RWPE1 (cell line): ENCODE measurements around the gene RNF4.

Experiments
- CTCF ChIA-PET: fragments of 350-600 bp; sonication (Branson Sonifier 250); formaldehyde crosslinking; extraction: SDS; loops from one replicate; lab custom pipeline; 2021; lab: Yijun Ruan, JAX
- POLR2A ChIA-PET: fragments of 400-600 bp; formaldehyde crosslinking; extraction: SDS; loops from one replicate; lab custom pipeline; 2020; ENCODE audit warnings: antibody characterized with exemption; ENCODE audit not compliant: low non-redundant PET; lab: Yijun Ruan, JAX
- DNase-seq: peaks from one replicate; pipeline ENCODE4 v3.0.0; 2012; ENCODE audit warnings: low spot score
- H3K27ac ChIP-seq: fragments of 450-650 bp; 2 replicates; pipeline ENCODE4 v1.5.1; 2017
- CTCF ChIP-seq: fragments of 450-650 bp; conservative IDR thresholded peaks from 2 replicates; pipeline ENCODE4 v1.5.1; 2017; ENCODE audit warnings: low read depth, mild to moderate bottlenecking

Gene RNF4

GRCh38 chr4:2437475-2438215, 31.3 kb upstream of the RNF4 start:
- no peak for DNase-seq
- POLR2A ChIA-PET: no interaction called here
- H3K27ac ChIP-seq: no peak overlapping the region
- CTCF ChIA-PET: no interaction called here
- no peak for TF ChIP-seq CTCF

DNA sequence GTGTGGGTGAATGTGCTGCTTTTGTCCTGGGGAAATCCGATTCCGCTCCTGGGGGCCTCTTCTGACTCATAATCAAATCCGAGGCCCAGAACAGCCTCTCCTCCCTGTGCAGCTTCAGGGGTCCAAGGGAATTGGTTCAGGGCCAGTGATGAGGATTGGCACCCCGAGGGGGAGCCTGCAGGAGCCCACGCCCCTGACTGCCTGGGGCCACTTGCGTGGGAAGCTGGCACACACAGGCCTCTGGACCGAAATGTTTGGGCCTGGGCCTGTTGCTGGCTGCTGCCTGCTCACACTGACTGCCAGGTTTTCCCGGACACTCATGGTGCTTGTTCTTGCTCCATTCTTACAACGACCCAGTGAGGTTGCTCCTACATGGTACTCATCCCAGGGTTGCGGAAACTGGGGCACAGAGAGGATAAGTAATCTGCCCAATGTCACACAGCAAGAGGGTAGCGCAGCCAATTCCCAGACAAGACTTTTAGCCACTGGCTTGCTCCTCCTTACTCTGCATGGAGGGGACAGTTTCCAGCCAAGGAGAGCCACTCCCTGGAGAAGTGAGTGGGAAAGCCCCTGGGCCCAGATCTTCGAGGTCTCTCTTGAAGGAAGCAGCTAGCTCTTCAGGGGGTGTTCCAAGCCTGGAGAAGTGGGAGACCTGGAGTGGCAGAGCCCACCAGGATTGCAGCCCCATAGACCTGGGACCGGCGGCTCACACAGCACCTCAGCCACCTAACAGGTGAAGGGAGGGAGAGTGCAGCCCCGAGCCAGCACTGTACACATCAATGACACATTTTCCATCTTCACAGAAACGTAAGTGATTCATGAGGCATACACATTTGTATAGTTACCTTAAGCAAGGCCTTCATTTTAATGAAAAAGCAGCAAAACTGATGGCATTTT, 29.8 kb upstream of the RNF4 start:
- DNase-seq: no peak
- POLR2A ChIA-PET: no interaction called here
- no peak for TF ChIP-seq CTCF
- no peak overlapping the region for H3K27ac ChIP-seq
- CTCF ChIA-PET: no interaction called here

GRCh38 chr4:2441393-2442174, 27.3 kb upstream of the RNF4 start:
- peak; percentile 54 for TF ChIP-seq CTCF
- peak; percentile 41 for DNase-seq
- H3K27ac ChIP-seq: no peak overlapping the region
- POLR2A ChIA-PET: no interaction called here
- CTCF ChIA-PET: interaction anchor here (0.8 to 1.6 kb wide), 3 partner anchors 8 to 18 kb away, joined by 3 to 5 read pairs (median 4); no protein-coding TSS in a partner anchor

DNA sequence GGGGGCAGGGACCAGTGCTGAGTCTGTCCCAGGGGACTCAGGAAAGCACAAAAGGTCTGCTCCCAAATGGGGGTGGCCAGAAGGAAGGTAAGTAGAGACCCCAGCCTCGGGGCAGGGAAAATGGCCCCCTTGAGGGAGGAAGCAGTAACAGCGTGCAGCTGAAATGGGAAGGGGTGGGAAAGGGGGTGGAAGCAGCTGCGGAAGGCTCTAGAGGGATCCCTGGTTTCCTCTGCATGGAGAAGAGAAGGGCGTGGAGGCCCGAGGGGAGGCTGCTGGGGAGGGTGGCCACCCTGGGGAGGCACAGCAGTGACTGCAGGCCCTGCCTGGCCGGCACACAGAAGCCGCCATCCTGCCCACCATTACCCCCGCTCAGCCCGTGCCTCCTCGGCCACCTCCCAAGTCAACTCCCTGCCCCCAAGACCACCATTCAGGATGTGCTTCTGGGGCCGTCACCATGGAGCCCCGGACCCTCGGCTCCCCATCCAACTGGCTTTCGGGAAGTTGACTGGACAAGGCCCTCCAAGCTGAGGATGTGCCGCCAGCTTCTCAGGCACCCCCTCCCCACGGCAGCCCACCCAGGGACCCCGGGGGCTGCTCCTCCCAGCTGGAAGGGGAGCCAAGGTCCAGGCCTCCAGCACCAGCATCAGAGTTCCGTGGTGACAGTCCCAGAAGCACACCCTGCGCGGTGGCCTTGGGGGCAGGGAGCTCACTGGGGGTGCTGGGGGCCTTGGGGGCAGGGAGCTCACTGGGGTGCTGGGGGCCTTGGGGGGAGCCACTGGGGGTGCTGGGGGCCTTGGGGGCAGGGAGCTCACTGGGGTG, 26.5 kb upstream of the RNF4 start:
- no peak for TF ChIP-seq CTCF
- ChIA-PET POLR2A (no interaction called here), CTCF (interaction anchor here (1.0 to 1.6 kb wide), 2 partner anchors 9 to 17 kb away, joined by 3 to 5 read pairs; no protein-coding TSS in a partner anchor)
- DNase-seq: no peak
- H3K27ac ChIP-seq: no peak overlapping the region

DNA sequence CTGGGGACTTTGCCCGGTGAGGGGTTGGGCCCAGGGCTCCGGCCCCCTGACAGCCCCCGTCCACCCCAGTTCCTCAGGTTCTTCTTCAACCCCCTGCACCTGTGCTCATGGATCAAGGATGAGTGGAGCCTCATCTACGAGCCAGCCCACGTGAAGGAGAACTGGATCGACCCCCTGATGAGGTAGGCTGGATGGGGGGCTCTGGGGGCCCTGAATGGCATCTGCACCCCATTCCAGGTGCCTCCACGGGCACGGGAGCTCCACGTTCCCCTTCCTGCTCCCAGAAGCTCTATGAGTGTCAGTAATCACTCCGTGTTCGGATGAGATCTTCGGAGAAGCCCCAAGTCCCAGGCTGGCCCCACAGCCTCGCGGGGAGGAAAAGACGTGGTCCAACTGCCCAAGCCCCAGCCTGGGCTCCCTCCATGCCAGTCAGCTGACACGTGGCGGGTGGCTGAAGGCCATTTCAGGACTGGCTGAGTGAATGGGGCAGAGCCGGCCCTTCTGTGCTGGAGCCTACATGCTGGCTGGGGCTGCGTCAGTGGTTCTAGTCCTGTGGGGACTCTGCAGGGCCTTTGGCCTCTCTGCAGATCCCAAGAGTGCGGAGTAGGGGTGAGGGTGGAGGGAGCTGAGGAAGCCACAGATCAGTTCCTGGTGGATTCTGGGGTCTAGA, 25.7 kb upstream of the RNF4 start:
- ChIA-PET POLR2A (no interaction called here), CTCF (no interaction called here)
- no peak overlapping the region for H3K27ac ChIP-seq
- TF ChIP-seq CTCF: no peak
- no peak for DNase-seq
